HG03095 (cell line): ENCODE measurements around the gene ZNF681.
"Not testable (repeated sequence)": the region's sequence is repeated elsewhere in the genome, so short reads cannot be mapped to it uniquely, and the experiment has no call there.

Experiments
- ATAC-seq: cut with Tn5 transposase; IDR thresholded peaks from one replicate; pipeline ENCODE4 v1.9.1; 2021; ENCODE audit warnings: moderate library complexity; ENCODE audit not compliant: unreplicated experiment

Gene ZNF681

GRCh38 chr19:23698711-23699520 is 59.8 kb downstream of the ZNF681 start:
- no peak for ATAC-seq

GRCh38 chr19:23692937-23693336 is 65.8 kb downstream of the ZNF681 start:
- ATAC-seq = not testable (repeated sequence)
